Right lobe of liver (tissue), 4 donors: Measurements from ENCODE around the gene POLD4.

Experiments used
- POLR2A ChIP-seq: fragments of 450-650 bp; IDR thresholded peaks from one replicate; pipeline ENCODE4 v1.6.1; 2017; ENCODE audit warnings: antibody characterized with exemption, mild to moderate bottlenecking
- TF ChIP-seq, protein P1 (sequence below), 4 donors: fragments of 200-600 bp in 3 of 4; fragments of 450-650 bp in 1 of 4; IDR thresholded peaks; one replicate each; pipeline versions ENCODE4 v1.5.1 to v1.8.0; 2016 to 2022; ENCODE audit warnings: antibody characterized with exemption in 4 of 4, mild to moderate bottlenecking in 2 of 4
- donor health status: DM: no; HTN: no; CAD: no.
- donor health status: DM: no; HTN: no; CAD: no.
- donor health status: DM: no; HTN: yes; CAD: no.

DNA sequence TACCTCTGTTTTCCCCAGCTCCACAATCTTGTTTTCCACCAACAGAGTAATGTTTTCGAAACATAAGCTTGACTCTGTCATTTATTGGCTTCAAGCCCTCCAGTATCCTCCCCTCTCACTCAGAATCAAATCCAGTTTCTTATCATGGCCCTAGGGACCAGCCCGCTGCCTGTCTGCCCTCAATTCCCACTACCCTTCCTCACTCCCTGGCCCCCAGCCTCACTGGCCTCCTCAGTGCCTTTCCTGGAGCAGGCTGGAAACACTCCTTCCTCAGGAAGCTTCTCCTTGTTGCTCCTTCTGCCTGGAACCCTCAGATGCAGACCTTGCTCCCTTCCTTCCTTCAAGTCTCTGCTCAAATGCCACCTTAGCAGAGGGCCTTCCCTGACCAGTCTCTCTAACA is 3.9 kb downstream of the POLD4 start:
- TF ChIP-seq, protein P1, sequence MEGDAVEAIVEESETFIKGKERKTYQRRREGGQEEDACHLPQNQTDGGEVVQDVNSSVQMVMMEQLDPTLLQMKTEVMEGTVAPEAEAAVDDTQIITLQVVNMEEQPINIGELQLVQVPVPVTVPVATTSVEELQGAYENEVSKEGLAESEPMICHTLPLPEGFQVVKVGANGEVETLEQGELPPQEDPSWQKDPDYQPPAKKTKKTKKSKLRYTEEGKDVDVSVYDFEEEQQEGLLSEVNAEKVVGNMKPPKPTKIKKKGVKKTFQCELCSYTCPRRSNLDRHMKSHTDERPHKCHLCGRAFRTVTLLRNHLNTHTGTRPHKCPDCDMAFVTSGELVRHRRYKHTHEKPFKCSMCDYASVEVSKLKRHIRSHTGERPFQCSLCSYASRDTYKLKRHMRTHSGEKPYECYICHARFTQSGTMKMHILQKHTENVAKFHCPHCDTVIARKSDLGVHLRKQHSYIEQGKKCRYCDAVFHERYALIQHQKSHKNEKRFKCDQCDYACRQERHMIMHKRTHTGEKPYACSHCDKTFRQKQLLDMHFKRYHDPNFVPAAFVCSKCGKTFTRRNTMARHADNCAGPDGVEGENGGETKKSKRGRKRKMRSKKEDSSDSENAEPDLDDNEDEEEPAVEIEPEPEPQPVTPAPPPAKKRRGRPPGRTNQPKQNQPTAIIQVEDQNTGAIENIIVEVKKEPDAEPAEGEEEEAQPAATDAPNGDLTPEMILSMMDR (IDR thresholded peaks at IDR 0.05), result no peak
- no peak for TF ChIP-seq POLR2A
